ENCODE data around the gene IDH3B. TPM values are rescaled to one million over a fixed set of nuclear protein-coding genes. Genes with fewer than 3 reads are reported as not detected.
A peak's percentile ranks its signal among the peaks of the same experiment; 100 is the strongest.
"Not testable (repeated sequence)": the region's sequence is repeated elsewhere in the genome, so short reads cannot be mapped to it uniquely, and the experiment has no call there.

IDH3B gene
- total and polyA plus RNA-seq, 5 donors: 146 to 166 (median 152) TPM

DNA sequence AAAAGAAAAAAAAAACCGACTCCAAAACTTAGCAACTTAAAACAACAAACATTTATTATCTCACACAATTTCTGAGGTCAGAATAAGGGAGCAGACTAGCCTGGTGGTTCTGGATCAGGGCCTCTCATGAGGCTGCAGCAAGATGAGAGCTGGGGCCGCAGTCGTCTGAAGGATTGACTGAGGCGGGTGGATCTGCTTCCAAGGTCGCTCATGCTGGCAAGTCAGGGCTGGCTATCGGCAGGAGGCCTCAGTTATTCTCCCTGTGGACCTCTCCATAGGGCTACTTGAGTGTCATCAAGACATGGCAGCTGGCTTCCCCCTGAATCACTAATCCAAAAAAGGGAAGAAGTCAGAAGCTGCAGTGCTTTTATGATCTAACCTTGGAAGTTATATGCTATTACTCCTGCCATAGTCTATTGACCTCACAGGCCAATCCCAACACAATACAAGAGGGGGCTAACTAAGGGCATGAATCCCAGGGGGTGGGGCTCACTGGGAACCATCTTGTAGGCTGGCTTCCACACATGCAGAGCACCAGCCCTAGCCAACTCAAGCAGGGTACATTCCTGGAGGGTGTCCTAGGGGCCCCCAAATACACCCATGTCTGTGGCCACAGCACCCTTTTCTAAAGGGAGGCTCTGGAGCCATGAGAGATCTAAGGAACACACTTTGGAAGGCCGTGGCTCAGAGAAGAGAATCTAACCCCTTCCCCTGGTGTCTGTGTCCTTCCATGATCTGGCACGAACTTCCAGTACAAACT lies 39.9 kb upstream of the IDH3B start:
- no peaks in the 10 kb centered on the region for H3K27me3 ChIP-seq (ENCODE audit: control insufficient read depth, insufficient read depth)
- intact Hi-C loops (cut with DNase I): no loop called here
- no peaks in the 10 kb centered on the region for H3K4me1 ChIP-seq (ENCODE audit: control insufficient read depth, insufficient read depth, low read length)
- no peak overlapping the region for H3K27ac ChIP-seq (ENCODE audit: low read length)
- no peak for DNase-seq
- H3K9me3 ChIP-seq (ENCODE audit: control insufficient read depth, low read length): no peaks in the 10 kb centered on the region
- no peak for ATAC-seq
- WGBS: 86% methylated on average over 8 of the region's 8 CpGs
- H3K4me3 ChIP-seq (ENCODE audit: low read length): no peak overlapping the region

- Histone ChIP-seq H3K4me3 (ENCODE audit: low read length) (no peak overlapping the region), H3K27ac (ENCODE audit: low read length) (no peak overlapping the region), H3K4me1 (ENCODE audit: control insufficient read depth, insufficient read depth, low read length) (no peaks in the 10 kb centered on the region), H3K27me3 (ENCODE audit: control insufficient read depth, insufficient read depth) (no peaks in the 10 kb centered on the region), H3K9me3 (ENCODE audit: control insufficient read depth, low read length) (no peaks in the 10 kb centered on the region)
- ATAC-seq (no peak), DNase-seq (no peak)
- 79% methylated on average over 5 of the region's 5 CpGs for WGBS
- intact Hi-C loops (cut with DNase I): no loop called here
These were observed 37.7 kb upstream of the IDH3B start for GRCh38 chr20:2701671-2702081.

DNA sequence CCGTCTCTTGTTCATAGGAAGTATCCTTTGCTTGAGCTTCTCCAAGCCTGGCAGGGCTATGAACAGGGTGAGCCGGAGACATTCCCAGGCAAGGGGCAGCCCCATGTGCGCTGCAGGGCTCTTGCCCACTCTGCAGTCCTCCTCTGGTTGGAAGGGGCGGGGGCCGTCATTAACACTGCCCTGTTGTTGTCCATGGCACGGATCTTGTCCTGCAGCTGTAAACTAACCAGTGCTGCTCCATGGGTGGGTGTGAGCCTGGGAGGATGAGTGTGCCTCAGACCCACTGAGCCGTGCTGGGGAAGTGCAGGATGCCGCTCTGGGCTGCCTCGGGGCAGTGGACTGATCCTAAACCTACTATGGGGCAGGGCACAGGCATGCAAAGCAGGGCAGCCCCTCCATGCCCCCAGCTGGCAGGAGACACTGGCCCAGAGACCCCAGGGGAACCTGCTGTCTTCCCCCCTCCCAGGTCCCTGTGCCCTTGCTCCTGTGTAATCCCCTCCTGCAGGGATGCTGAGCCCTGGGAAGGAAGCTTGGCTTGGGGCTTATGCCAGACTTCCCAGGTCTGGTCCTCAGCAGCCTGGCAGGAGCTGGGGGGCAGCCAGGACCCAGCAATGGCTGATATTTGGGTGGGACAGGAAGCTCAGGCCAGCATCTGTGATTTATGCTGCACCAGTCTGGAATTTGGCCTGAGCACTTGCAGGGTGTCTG lies 37.1 kb upstream of the IDH3B start:
- H3K9me3 ChIP-seq (ENCODE audit: control insufficient read depth, low read length): no peaks in the 10 kb centered on the region
- ATAC-seq (no peak), DNase-seq (peak in 1 of 3 donors; percentile 15)
- intact Hi-C loops (cut with DNase I): no loop called here
- H3K4me3 ChIP-seq (ENCODE audit: low read length): no peak overlapping the region
- WGBS: 66% methylated on average over 9 of the region's 9 CpGs
- no peaks in the 10 kb centered on the region for H3K4me1 ChIP-seq (ENCODE audit: control insufficient read depth, insufficient read depth, low read length)
- H3K27me3 ChIP-seq (ENCODE audit: control insufficient read depth, insufficient read depth): no peaks in the 10 kb centered on the region
- no peak overlapping the region for H3K27ac ChIP-seq (ENCODE audit: low read length)

DNA sequence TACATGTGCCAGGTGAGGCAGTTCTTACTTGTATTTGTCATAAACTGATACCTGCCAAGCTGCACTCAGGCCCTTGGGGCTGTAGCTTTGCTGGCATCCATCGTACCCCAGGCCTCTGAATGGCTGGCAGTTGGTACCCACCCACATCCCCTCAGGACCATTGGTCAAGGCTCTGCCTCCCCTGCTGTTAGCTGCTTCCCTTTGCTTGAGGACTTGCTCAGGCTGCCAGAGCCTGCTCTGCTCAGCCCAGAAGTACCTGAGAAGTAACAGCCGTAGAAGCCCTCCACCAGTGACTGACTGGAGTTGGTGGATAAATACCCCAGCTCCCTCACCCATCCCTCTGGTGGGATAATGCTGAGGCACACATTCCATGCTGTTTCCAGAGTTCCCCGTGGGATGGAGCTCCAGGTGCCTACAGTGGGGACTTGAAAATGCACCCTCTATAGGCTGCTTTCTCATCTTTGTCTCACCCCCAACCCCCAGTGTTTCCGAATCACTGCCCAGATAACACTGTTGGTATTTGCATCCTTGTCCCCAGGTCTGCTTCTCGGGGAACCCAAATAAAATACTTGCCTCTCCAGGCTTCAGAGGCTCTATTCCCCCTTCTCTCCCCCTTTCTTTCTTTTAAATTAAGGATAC lies 35.9 kb upstream of the IDH3B start:
- Histone ChIP-seq H3K9me3 (ENCODE audit: control insufficient read depth, low read length) (no peaks in the 10 kb centered on the region), H3K4me1 (ENCODE audit: control insufficient read depth, insufficient read depth, low read length) (no peaks in the 10 kb centered on the region), H3K27me3 (ENCODE audit: control insufficient read depth, insufficient read depth) (no peaks in the 10 kb centered on the region), H3K27ac (ENCODE audit: low read length) (no peak overlapping the region), H3K4me3 (ENCODE audit: low read length) (no peak overlapping the region)
- DNase-seq (no peak), ATAC-seq (no peak)
- intact Hi-C loops (cut with DNase I): no loop called here
- WGBS: 79% methylated on average over 5 of the region's 5 CpGs

DNA sequence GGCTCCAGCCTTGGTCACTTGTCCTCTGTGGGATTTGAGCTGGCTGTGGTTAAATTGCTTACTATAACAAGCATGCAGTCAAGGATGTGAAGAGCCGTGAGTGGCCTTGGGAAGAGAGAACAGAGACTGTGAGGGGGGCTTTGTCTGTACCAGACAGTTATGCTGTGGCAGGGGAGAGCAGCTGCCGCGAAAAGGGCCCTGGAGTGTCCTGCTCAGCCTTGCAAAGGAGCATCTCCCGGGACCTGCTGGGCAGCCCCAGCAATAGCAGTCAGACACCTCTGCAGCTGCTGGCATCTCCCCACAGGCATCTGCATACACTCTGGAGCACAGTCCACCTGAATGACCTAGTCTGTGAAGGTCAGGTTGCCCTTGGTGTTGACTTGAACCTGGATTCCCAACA lies 34.9 kb upstream of the IDH3B start:
- WGBS: 79% methylated on average over 4 of the region's 4 CpGs
- Histone ChIP-seq H3K4me1 (ENCODE audit: control insufficient read depth, insufficient read depth, low read length) (no peaks in the 10 kb centered on the region), H3K27ac (ENCODE audit: low read length) (no peak overlapping the region), H3K9me3 (ENCODE audit: control insufficient read depth, low read length) (no peaks in the 10 kb centered on the region), H3K4me3 (ENCODE audit: low read length) (no peak overlapping the region), H3K27me3 (ENCODE audit: control insufficient read depth, insufficient read depth) (no peaks in the 10 kb centered on the region)
- DNase-seq: no peak
- ATAC-seq: no peak
- intact Hi-C loops (cut with DNase I): no loop called here

DNA sequence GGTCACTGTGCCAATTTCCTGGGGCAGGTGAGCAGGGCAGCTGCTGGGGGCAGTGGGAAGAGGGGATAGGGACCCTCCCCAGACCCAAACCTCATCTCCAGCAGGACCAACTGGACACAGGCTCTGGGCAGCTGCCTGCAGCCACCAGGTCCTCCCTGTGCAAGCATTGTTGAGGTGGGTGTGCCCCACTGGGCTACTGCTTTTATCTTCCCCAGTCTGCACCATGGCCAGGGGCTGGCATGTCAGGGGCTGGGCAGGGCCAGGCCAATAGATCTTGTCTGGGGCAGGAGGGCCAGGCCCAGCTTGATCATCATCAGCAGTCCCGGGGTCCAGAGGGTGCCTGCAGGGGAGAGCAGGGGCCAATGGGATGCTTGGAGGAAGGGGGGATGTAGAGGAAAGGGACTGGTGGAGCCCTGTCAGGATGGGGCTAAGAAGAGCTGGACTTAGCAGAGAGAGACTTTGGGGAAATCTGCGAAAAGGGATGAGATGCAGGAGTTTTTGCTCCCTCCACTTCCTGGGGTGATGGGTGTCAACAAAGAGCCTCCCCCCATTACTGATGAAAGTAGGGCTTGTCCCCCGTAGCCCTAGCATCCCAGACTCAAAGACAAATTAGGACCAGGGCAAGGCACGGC lies 34.3 kb upstream of the IDH3B start:
- intact Hi-C loops (cut with DNase I): no loop called here
- Histone ChIP-seq H3K9me3 (ENCODE audit: control insufficient read depth, low read length) (no peaks in the 10 kb centered on the region), H3K4me1 (ENCODE audit: control insufficient read depth, insufficient read depth, low read length) (no peaks in the 10 kb centered on the region), H3K4me3 (ENCODE audit: low read length) (no peak overlapping the region), H3K27ac (ENCODE audit: low read length) (no peak overlapping the region), H3K27me3 (ENCODE audit: control insufficient read depth, insufficient read depth) (no peaks in the 10 kb centered on the region)
- 74% methylated on average over 4 of the region's 4 CpGs for WGBS
- DNase-seq: peak in 1 of 3 donors; percentile 34
- ATAC-seq: no peak

DNA sequence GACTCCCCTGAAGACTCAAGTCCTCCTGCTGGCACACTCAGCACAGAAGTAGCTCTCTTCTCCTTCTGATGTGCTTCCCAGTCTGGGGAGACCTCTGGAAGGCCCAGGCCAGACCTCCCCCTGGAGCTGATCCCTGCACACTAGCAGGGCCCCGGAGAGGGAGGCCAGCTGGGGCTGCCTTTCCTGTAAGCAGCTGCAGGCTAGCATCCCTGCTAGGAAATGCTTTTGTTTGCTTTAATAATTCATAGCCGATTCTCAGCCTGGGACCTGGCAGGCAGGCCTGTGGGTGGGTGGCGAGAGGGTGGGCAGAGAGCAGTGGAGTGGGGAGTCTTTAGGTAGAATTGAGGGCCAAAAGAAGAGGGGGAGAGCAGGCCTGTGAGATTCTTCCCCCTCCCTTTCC lies 33.8 kb upstream of the IDH3B start:
- ATAC-seq (no peak), DNase-seq (no peak)
- Histone ChIP-seq H3K27me3 (ENCODE audit: control insufficient read depth, insufficient read depth) (no peaks in the 10 kb centered on the region), H3K4me3 (ENCODE audit: low read length) (no peak overlapping the region), H3K4me1 (ENCODE audit: control insufficient read depth, insufficient read depth, low read length) (no peaks in the 10 kb centered on the region), H3K9me3 (ENCODE audit: control insufficient read depth, low read length) (no peaks in the 10 kb centered on the region), H3K27ac (ENCODE audit: low read length) (no peak overlapping the region)
- intact Hi-C loops (cut with DNase I): no loop called here
- 74% methylated on average over 3 of the region's 3 CpGs for WGBS

DNA sequence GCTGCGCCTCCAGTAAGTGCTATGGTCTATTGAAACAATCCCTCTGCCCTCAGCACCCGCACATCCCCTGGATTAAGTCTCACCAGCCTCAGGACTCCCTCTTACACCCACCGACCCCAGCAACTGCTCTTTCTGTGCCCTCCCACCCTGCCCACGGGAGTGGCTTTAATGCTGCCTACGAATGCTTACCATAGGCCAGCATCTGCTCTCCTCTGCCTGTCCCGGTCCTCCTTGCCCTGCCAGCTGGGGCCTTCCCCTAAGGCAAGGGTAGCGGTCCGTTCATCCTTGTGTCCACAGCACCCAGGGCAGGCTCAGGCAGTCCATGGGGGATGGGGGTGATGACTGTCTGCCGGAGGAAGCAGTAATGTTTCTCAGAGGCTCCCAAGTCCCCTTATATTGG lies 32.6 kb upstream of the IDH3B start:
- Histone ChIP-seq H3K4me3 (ENCODE audit: low read length) (no peak overlapping the region), H3K4me1 (ENCODE audit: control insufficient read depth, insufficient read depth, low read length) (no peaks in the 10 kb centered on the region), H3K27ac (ENCODE audit: low read length) (no peak overlapping the region), H3K9me3 (ENCODE audit: control insufficient read depth, low read length) (no peaks in the 10 kb centered on the region), H3K27me3 (ENCODE audit: control insufficient read depth, insufficient read depth) (no peaks in the 10 kb centered on the region)
- 95% methylated on average over 9 of the region's 9 CpGs for WGBS
- intact Hi-C loops (cut with DNase I): no loop called here
- DNase-seq (no peak), ATAC-seq (no peak)

- H3K27me3 ChIP-seq (ENCODE audit: control insufficient read depth, insufficient read depth); H3K27ac ChIP-seq (ENCODE audit: low read length); H3K9me3 ChIP-seq (ENCODE audit: control insufficient read depth, low read length); H3K4me3 ChIP-seq (ENCODE audit: low read length); ATAC-seq; H3K4me1 ChIP-seq (ENCODE audit: control insufficient read depth, insufficient read depth, low read length); intact Hi-C loops (cut with DNase I); DNase-seq: not testable (repeated sequence)
- 97% methylated on average over 12 of the region's 12 CpGs for WGBS
These were observed 32.0 kb upstream of the IDH3B start for GRCh38 chr20:2695984-2696525.

DNA sequence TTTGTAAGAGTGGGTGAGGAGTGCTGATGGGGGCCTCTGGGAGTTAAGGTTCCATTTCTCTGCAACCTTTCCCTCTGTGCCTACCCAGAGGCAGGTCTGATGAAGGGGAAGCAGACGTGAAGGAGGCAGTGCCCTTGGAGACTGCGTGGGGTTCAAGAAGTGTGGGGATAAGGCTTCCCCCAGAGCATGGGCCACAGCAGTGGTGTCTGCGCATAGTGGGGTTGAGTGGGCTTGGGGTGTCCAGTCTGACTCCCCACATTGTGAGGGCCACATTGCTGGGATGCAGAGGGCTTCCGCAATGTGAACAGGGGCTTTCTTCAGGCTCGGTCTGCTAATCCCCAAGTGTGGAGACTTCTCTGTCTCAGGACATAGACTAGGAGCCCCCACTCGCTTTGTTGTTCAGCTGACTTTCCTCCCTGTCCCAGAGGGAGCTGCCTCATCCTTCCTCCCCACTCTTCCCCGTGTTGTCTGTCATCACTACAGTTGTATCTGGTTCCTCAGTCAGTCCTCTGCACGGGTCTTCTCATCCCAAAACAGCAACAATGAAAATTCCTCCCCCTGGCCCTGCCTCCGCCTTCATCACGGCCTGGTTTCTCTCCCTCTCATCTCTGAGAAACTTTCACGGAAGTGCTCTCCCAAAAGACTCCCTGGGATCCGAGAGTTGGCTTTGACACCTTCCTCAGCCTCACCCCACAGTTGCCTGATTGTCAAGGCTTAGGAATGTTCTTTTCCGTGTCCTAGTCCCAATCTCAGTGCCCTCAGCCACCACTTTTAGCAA lies 31.4 kb upstream of the IDH3B start:
- Histone ChIP-seq H3K27ac (ENCODE audit: low read length) (no peak overlapping the region), H3K9me3 (ENCODE audit: control insufficient read depth, low read length) (no peaks in the 10 kb centered on the region), H3K4me3 (ENCODE audit: low read length) (no peak overlapping the region), H3K27me3 (ENCODE audit: control insufficient read depth, insufficient read depth) (no peaks in the 10 kb centered on the region), H3K4me1 (ENCODE audit: control insufficient read depth, insufficient read depth, low read length) (no peaks in the 10 kb centered on the region)
- intact Hi-C loops (cut with DNase I): no loop called here
- 80% methylated on average over 13 of the region's 13 CpGs for WGBS
- no peak for DNase-seq
- ATAC-seq: no peak

Measured in right cardiac atrium (tissue), 5 donors.